CD4-positive, CD25-positive, alpha-beta regulatory T cell (primary cell): ENCODE data around the gene LAMTOR5. TPM values are rescaled to one million over a fixed set of nuclear protein-coding genes. Genes with fewer than 3 reads are reported as not detected.
A peak's percentile ranks its signal among the peaks of the same experiment; 100 is the strongest.
"Not testable (repeated sequence)": the region's sequence is repeated elsewhere in the genome, so short reads cannot be mapped to it uniquely, and the experiment has no call there.

ENCODE experiments used
- ATAC-seq, 2 donors: fragments of 150-1000 bp; cut with Tn5 transposase; one replicate each; pipeline ENCODE4 v1.10.0; 2021; ENCODE audit warnings: low read depth in 2 of 2, moderate number of reproducible peaks in 2 of 2, moderate library complexity in 1 of 2
- DNase-seq, 3 donors: peaks; one replicate each; pipeline versions ENCODE4 v3.0.0 to v3.0.0-alpha.2; 2012 to 2022; ENCODE audit warnings: mixed read lengths in 1 of 3
- H3K27ac ChIP-seq: one replicate; pipeline ENCODE4 v1.7.0; 2013; ENCODE audit warnings: mild to moderate bottlenecking, low read length; ENCODE audit not compliant: insufficient read depth, poor library complexity, severe bottlenecking
- H3K27me3 ChIP-seq: one replicate; pipeline ENCODE4 v1.7.0; 2013; ENCODE audit warnings: low read length; ENCODE audit not compliant: control insufficient read depth, insufficient read depth
- H3K36me3 ChIP-seq: one replicate; pipeline ENCODE4 v1.7.0; 2013; ENCODE audit warnings: mild to moderate bottlenecking, low read length, moderate library complexity; ENCODE audit not compliant: control insufficient read depth, insufficient read depth
- H3K4me1 ChIP-seq: 2 replicates; pipeline ENCODE4 v1.7.0; 2013; ENCODE audit warnings: mild to moderate bottlenecking, low read length; ENCODE audit not compliant: insufficient read depth, control insufficient read depth, poor library complexity, severe bottlenecking
- H3K4me3 ChIP-seq: one replicate; pipeline ENCODE4 v1.7.0; 2013; ENCODE audit warnings: low read depth, mild to moderate bottlenecking, low read length, moderate library complexity
- H3K9me3 ChIP-seq, 2 experiments: 1 replicate in 1 of 2; 2 replicates in 1 of 2; pipeline ENCODE4 v1.7.0; 2013; ENCODE audit warnings: low read length in 2 of 2, mild to moderate bottlenecking in 1 of 2, moderate library complexity in 1 of 2; ENCODE audit not compliant: control insufficient read depth in 2 of 2
- H3K27ac Mint-ChIP-seq, 3 donors: one replicate each; pipeline ENCODE4 v1.8.0; 2020 to 2022; ENCODE audit warnings: mild to moderate bottlenecking in 3 of 3, mixed read lengths in 3 of 3, moderate library complexity in 2 of 3
- H3K27me3 Mint-ChIP-seq: one replicate; pipeline ENCODE4 v1.8.0; 2022; ENCODE audit warnings: mild to moderate bottlenecking, mixed read lengths
- H3K36me3 Mint-ChIP-seq: one replicate; pipeline ENCODE4 v1.8.0; 2020; ENCODE audit warnings: mixed read lengths
- H3K4me1 Mint-ChIP-seq, 4 donors: one replicate each; pipeline ENCODE4 v1.8.0; 2020 to 2022; ENCODE audit warnings: mixed read lengths in 4 of 4, mild to moderate bottlenecking in 1 of 4
- H3K4me3 Mint-ChIP-seq, 4 donors: one replicate each; pipeline ENCODE4 v1.8.0; 2020 to 2022; ENCODE audit warnings: mild to moderate bottlenecking in 4 of 4, mixed read lengths in 4 of 4, moderate library complexity in 3 of 4
- H3K9me3 Mint-ChIP-seq, 7 donors: one replicate each; pipeline ENCODE4 v1.8.0; 2020 to 2022; ENCODE audit warnings: mixed read lengths in 7 of 7, mild to moderate bottlenecking in 3 of 7, moderate library complexity in 2 of 7
- polyA plus RNA-seq, 4 donors: library from polyadenylated mRNA; unstranded; fragments of 300-500 nt; fragmentation: Illumina TruSeq; gene quantifications; one replicate each; pipeline ENCODE4 v1.2.3, GENCODE V29; 2021
- total RNA-seq: library from RNA; stranded (reverse); gene quantifications from one replicate; pipeline ENCODE4 v1.2.3, GENCODE V29; 2022

LAMTOR5 gene
- total and polyA plus RNA-seq, 5 donors from 2014 or later: 79.3 to 409 (median 294) TPM

DNA sequence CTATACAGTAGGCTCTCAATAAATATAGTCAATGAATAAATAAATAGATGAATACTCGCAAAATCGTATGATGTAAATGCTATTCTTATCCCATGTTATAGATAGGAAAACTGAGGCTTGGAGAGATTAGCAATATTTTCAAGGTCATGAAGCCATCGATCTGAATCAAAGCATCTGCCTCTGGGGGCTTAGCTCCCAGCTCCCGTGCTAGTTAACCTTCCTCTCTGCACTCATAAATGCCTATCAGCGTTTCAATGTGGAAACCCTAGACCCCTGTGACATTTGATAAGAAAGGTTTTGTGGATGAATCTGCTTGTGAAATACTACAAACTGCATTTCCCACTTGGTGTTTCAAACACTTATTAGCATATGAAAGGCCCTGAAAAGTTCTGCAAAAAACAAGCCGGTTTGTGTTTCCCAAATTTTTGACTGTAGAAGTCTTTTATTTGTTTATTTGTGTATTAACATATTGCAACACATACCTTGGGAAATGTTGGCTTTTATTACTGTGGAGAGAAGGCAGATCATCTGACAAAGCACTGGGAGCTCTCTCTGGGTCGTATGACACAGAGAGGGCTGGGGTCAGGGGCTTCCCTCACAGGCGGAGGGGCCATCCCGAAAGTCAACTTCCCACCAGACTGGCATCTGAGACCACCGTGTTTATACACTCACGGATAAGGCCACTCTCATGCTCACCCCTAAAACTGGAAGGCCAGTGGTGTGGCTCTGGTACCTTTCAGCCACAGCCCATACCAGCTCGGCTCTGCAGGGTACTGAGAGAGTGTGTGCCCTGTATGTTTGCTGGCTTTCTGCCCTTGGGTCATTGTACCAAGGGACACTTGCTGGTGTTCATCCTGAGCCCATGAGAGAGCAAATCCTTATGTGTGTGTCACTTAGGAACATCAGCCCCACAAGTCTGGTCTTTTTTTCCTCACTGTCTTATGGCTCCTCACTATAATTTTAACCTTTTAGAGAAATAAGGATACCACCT lies 42.5 kb upstream of the LAMTOR5 start:
- Mint-ChIP-seq H3K27ac (peak overlapping the region in 1 of 3 donors; percentile 24), H3K4me1 (no peaks in the 10 kb centered on the region), H3K4me3 (no peak overlapping the region), H3K27me3 (peaks cover 29% of the 10 kb centered on the region), H3K9me3 (peaks cover 0 to 2% (median 0%) of the 10 kb centered on the region in 7 donors), H3K36me3 (no peaks in the 10 kb centered on the region)
- Histone ChIP-seq H3K4me1 (no peaks in the 10 kb centered on the region), H3K27ac (no peak overlapping the region), H3K36me3 (no peaks in the 10 kb centered on the region), H3K4me3 (no peak overlapping the region), H3K27me3 (peaks cover 7% of the 10 kb centered on the region), H3K9me3 (no peaks in the 10 kb centered on the region)
- ATAC-seq (no peak), DNase-seq (no peak)

DNA sequence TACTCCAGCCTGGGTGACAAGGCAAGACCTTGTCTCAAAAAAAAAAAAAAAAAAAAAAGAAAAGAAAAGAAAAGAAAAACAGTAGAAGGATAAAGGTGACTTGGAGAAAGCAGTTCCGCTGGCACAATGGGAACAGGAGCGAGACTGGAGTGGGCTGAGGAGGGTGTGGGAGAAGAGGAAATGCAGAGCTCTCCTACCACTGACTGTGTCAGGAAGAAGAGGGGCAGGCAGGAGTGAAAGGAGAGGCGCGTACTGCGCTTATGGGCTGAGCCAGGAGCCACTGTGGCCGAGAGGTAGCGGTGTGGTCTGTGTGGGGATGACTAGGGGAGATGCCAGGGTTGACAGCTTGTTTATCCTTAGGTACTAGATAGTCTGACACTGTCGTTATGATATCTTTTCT lies 37.1 kb upstream of the LAMTOR5 start:
- Histone ChIP-seq H3K27ac (no peak overlapping the region), H3K4me1 (no peaks in the 10 kb centered on the region), H3K4me3 (no peak overlapping the region), H3K9me3 (no peaks in the 10 kb centered on the region), H3K27me3 (no peaks in the 10 kb centered on the region), H3K36me3 (no peaks in the 10 kb centered on the region)
- Mint-ChIP-seq H3K4me3 (no peak overlapping the region), H3K27ac (peak overlapping the region in 2 of 3 donors; percentile 7 to 44), H3K9me3 (no peaks in the 10 kb centered on the region), H3K36me3 (no peaks in the 10 kb centered on the region), H3K27me3 (peaks cover 23% of the 10 kb centered on the region), H3K4me1 (no peaks in the 10 kb centered on the region)
- DNase-seq (no peak), ATAC-seq (no peak)

DNA sequence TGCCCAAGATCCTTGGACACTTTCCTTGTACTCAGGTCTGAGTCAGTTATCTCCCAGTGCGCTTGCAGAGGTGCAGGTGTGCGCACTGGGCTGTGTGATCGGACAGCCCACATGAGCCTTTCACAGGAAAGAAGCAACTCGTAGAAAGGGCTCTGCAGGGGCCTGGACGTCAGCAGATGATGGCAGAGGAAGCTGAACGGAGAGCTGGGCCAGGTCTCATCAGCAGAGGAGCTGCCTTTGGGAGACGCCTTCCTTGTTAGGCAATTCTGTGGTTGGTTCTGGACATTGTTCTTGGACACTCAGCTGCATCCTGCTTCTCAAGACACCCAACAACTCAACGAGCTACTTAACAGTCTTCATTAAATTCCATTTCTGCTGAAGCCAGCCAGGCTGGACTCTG lies 36.0 kb upstream of the LAMTOR5 start:
- H3K27ac ChIP-seq: no peak overlapping the region
- no peak overlapping the region for H3K27ac Mint-ChIP-seq
- no peak for DNase-seq
- no peaks in the 10 kb centered on the region for H3K36me3 ChIP-seq
- H3K4me3 Mint-ChIP-seq: no peak overlapping the region
- H3K27me3 Mint-ChIP-seq: peaks cover 23% of the 10 kb centered on the region
- no peaks in the 10 kb centered on the region for H3K4me1 Mint-ChIP-seq
- no peaks in the 10 kb centered on the region for H3K9me3 ChIP-seq
- no peaks in the 10 kb centered on the region for H3K4me1 ChIP-seq
- no peak for ATAC-seq
- no peaks in the 10 kb centered on the region for H3K27me3 ChIP-seq
- H3K4me3 ChIP-seq: no peak overlapping the region
- H3K36me3 Mint-ChIP-seq: no peaks in the 10 kb centered on the region
- H3K9me3 Mint-ChIP-seq: no peaks in the 10 kb centered on the region

DNA sequence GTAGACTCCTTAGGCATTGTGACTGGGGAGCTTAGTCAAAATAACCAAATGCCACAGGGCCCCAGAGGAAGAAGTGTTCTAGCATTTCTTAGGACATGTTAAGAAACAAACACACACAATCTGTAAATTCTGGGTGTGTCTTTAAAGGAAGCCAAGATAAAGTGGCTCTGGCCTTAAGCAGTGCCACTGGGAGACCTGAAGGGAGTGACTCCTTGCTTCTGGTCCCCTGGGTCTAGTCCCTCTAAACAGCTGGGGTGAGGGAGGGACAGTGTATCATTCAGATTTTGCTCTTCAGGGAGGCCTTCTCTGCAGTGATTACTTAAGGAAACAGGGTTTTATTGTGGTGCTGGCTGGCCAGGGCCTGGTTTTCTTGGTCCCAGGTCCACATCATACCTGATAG lies 34.4 kb upstream of the LAMTOR5 start:
- Histone ChIP-seq H3K27ac (no peak overlapping the region), H3K9me3 (no peaks in the 10 kb centered on the region), H3K36me3 (no peaks in the 10 kb centered on the region), H3K4me1 (no peaks in the 10 kb centered on the region), H3K4me3 (no peak overlapping the region), H3K27me3 (no peaks in the 10 kb centered on the region)
- ATAC-seq (no peak), DNase-seq (no peak)
- no peaks in the 10 kb centered on the region for H3K9me3 Mint-ChIP-seq
- peaks cover 19% of the 10 kb centered on the region for H3K27me3 Mint-ChIP-seq
- no peak overlapping the region for H3K27ac Mint-ChIP-seq
- no peaks in the 10 kb centered on the region for H3K36me3 Mint-ChIP-seq
- H3K4me1 Mint-ChIP-seq: no peaks in the 10 kb centered on the region
- no peak overlapping the region for H3K4me3 Mint-ChIP-seq

DNA sequence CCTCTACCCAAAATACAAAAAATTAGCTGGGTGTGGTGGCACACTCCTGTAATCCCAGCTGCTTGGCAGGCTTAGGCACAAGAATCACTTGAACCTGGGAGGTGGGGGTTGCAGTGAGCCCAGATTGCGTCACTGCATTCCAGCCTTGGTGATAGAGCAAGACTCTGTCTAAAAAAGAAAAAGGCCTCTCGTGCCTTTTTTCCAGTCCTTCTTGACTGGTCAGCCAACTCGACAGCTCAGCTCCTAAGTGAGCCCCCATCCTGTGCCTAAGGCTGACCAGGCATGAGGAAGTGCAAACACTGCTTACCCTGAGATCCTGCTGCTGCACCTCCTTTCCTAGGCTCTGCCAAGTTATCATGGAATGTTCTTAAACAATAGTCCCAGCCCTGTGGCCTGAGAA lies 33.4 kb upstream of the LAMTOR5 start:
- Histone ChIP-seq H3K4me1 (no peaks in the 10 kb centered on the region), H3K9me3 (no peaks in the 10 kb centered on the region), H3K36me3 (no peaks in the 10 kb centered on the region), H3K27me3 (no peaks in the 10 kb centered on the region), H3K27ac (no peak overlapping the region), H3K4me3 (no peak overlapping the region)
- no peaks in the 10 kb centered on the region for H3K9me3 Mint-ChIP-seq
- no peak overlapping the region for H3K27ac Mint-ChIP-seq
- peaks cover 19% of the 10 kb centered on the region for H3K27me3 Mint-ChIP-seq
- no peaks in the 10 kb centered on the region for H3K36me3 Mint-ChIP-seq
- DNase-seq (no peak), ATAC-seq (no peak)
- H3K4me1 Mint-ChIP-seq: no peaks in the 10 kb centered on the region
- H3K4me3 Mint-ChIP-seq: no peak overlapping the region

DNA sequence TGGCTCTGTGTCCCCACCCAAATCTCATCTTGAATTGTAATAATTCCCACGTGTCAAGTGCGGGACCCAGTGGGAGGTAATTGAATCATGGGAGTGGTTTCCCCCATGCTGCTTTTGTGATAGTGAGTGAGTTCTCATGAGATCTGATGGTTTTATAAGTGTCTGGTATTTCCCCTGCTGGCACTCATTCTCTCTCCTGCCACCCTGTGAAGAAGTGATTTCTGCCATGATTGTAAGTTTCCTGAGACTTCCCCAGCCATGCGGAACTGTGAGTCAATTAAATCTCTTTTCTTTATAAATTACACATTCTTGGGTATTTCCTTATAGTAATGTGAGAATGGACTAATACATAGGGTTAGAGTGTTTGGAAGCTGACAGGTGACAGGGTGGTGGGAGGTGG lies 32.4 kb upstream of the LAMTOR5 start:
- not testable (repeated sequence) for H3K36me3 ChIP-seq, H3K27ac Mint-ChIP-seq, H3K27ac ChIP-seq, DNase-seq, H3K27me3 ChIP-seq, H3K4me3 ChIP-seq, H3K4me3 Mint-ChIP-seq, H3K9me3 ChIP-seq, H3K4me1 Mint-ChIP-seq, H3K9me3 Mint-ChIP-seq, H3K36me3 Mint-ChIP-seq, H3K4me1 ChIP-seq, ATAC-seq
- peaks cover 19% of the 10 kb centered on the region for H3K27me3 Mint-ChIP-seq

DNA sequence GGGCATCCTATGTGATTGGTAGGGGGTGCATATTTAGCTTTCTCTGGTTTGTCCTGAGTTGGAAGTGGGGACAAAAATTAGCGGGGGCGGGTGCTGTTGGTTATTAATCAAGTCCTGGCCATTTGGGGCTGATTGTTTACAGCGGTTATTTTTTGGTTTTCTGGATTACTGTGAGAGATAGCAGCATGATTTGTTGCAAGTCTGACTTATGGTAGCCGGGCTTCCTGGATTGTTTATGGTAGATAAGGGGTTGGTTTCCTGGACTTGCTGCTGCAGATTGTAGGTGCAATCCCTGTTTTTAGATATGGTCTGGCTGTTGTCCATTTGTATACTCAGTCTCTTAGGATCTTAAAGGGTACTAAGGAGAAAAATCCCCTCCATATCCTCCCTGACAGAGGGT lies 31.4 kb upstream of the LAMTOR5 start:
- Histone ChIP-seq H3K4me1 (no peaks in the 10 kb centered on the region), H3K9me3 (no peaks in the 10 kb centered on the region), H3K4me3 (no peak overlapping the region), H3K36me3 (no peaks in the 10 kb centered on the region), H3K27me3 (no peaks in the 10 kb centered on the region), H3K27ac (no peak overlapping the region)
- DNase-seq (no peak), ATAC-seq (no peak)
- Mint-ChIP-seq H3K27me3 (peaks cover 19% of the 10 kb centered on the region), H3K4me1 (no peaks in the 10 kb centered on the region), H3K4me3 (no peak overlapping the region), H3K36me3 (no peaks in the 10 kb centered on the region), H3K27ac (no peak overlapping the region), H3K9me3 (no peaks in the 10 kb centered on the region)
